EH (cell line): Measurements from ENCODE around the gene DIP2C.
"Not testable (repeated sequence)": the region's sequence is repeated elsewhere in the genome, so short reads cannot be mapped to it uniquely, and the experiment has no call there.

Experiments used
- DNase-seq: peaks from one replicate; pipeline ENCODE4 v3.0.0-alpha.2; 2015; ENCODE audit warnings: low read depth

DIP2C gene

GRCh38 chr10:411603-412002 is 277.9 kb downstream of the DIP2C start:
- no peak for DNase-seq

GRCh38 chr10:409408-410040 is 279.9 kb downstream of the DIP2C start:
- no peak for DNase-seq

GRCh38 chr10:408236-408635 is 281.2 kb downstream of the DIP2C start:
- peak; percentile 61 for DNase-seq

- no peak for DNase-seq
These were observed 282.5 kb downstream of the DIP2C start for GRCh38 chr10:406976-407375.

- no peak for DNase-seq
These were observed 283.8 kb downstream of the DIP2C start for GRCh38 chr10:405648-406047.

- DNase-seq, result peak; percentile 25
These were observed 284.5 kb downstream of the DIP2C start for GRCh38 chr10:404991-405390.

GRCh38 chr10:404346-404745 is 285.1 kb downstream of the DIP2C start:
- peak; percentile 95 for DNase-seq

GRCh38 chr10:398954-399353 is 290.5 kb downstream of the DIP2C start:
- no peak for DNase-seq

GRCh38 chr10:397321-398068 is 292.0 kb downstream of the DIP2C start:
- DNase-seq, result no peak

- no peak for DNase-seq
These were observed 292.8 kb downstream of the DIP2C start for GRCh38 chr10:396535-397220.

GRCh38 chr10:396107-396506 is 293.4 kb downstream of the DIP2C start:
- no peak for DNase-seq

GRCh38 chr10:395665-396064 is 293.8 kb downstream of the DIP2C start:
- DNase-seq, result no peak

- DNase-seq, result not testable (repeated sequence)
These were observed 294.9 kb downstream of the DIP2C start for GRCh38 chr10:394439-395101.

GRCh38 chr10:393787-394438 is 295.6 kb downstream of the DIP2C start:
- DNase-seq, result no peak

GRCh38 chr10:393106-393745 is 296.2 kb downstream of the DIP2C start:
- DNase-seq, result no peak

GRCh38 chr10:392705-393037 is 296.8 kb downstream of the DIP2C start:
- no peak for DNase-seq

- no peak for DNase-seq
These were observed 297.4 kb downstream of the DIP2C start for GRCh38 chr10:391847-392704.

GRCh38 chr10:391305-391704 is 298.2 kb downstream of the DIP2C start:
- DNase-seq, result no peak

- DNase-seq, result no peak
These were observed 298.9 kb downstream of the DIP2C start for GRCh38 chr10:390449-391100.

- no peak for DNase-seq
These were observed 299.5 kb downstream of the DIP2C start for GRCh38 chr10:389836-390448.
